Activated CD8-positive, alpha-beta memory T cell treated with anti-CD3 and anti-CD28 coated beads, Interleukin-2, amount 50 U/mL, for 24 hours (primary cell): ENCODE results near the gene DNAI1.
"Not testable (repeated sequence)": the region's sequence is repeated elsewhere in the genome, so short reads cannot be mapped to it uniquely, and the experiment has no call there.

Experiments
- DNase-seq: peaks from one replicate; pipeline ENCODE4 v3.0.0-alpha.2; 2020; ENCODE audit errors: extremely low read depth

The DNAI1 gene

GRCh38 chr9:34451135-34451534, 7.5 kb upstream of the DNAI1 start:
- no peak for DNase-seq

- DNase-seq, result no peak
Measured at GRCh38 chr9:34451545-34451944, 7.1 kb upstream of the DNAI1 start.

GRCh38 chr9:34452568-34452967, 6.0 kb upstream of the DNAI1 start:
- no peak for DNase-seq

- no peak for DNase-seq
Measured at GRCh38 chr9:34454571-34455065, 4.0 kb upstream of the DNAI1 start.

GRCh38 chr9:34456151-34456550, 2.5 kb upstream of the DNAI1 start:
- no peak for DNase-seq

GRCh38 chr9:34456746-34457145, 1.9 kb upstream of the DNAI1 start:
- DNase-seq, result no peak

- no peak for DNase-seq
Measured at GRCh38 chr9:34457266-34458012, 1.2 kb upstream of the DNAI1 start.

- DNase-seq, result no peak
Measured at GRCh38 chr9:34458959-34459340, 345 bp downstream of the DNAI1 start.

- no peak for DNase-seq
Measured at GRCh38 chr9:34459356-34459755, 751 bp downstream of the DNAI1 start.

- DNase-seq, result no peak
Measured at GRCh38 chr9:34459941-34460340, 1.3 kb downstream of the DNAI1 start.

GRCh38 chr9:34463098-34463900, 4.7 kb downstream of the DNAI1 start:
- DNase-seq, result peak; percentile 46

GRCh38 chr9:34463901-34464232, 5.3 kb downstream of the DNAI1 start:
- DNase-seq, result no peak

GRCh38 chr9:34464571-34464970, 6.0 kb downstream of the DNAI1 start:
- DNase-seq, result no peak

GRCh38 chr9:34465468-34465867, 6.9 kb downstream of the DNAI1 start:
- DNase-seq, result no peak

GRCh38 chr9:34475097-34475496, 16.5 kb downstream of the DNAI1 start:
- no peak for DNase-seq

GRCh38 chr9:34477541-34477940, 18.9 kb downstream of the DNAI1 start:
- DNase-seq, result no peak

GRCh38 chr9:34479431-34479866, 20.8 kb downstream of the DNAI1 start:
- no peak for DNase-seq

GRCh38 chr9:34481620-34482019, 23.0 kb downstream of the DNAI1 start:
- not testable (repeated sequence) for DNase-seq

- DNase-seq, result not testable (repeated sequence)
Measured at GRCh38 chr9:34482746-34483145, 24.1 kb downstream of the DNAI1 start.

- DNase-seq, result no peak
Measured at GRCh38 chr9:34484678-34485077, 26.1 kb downstream of the DNAI1 start.

- DNase-seq, result no peak
Measured at GRCh38 chr9:34485822-34486221, 27.2 kb downstream of the DNAI1 start.

GRCh38 chr9:34486572-34486971, 28.0 kb downstream of the DNAI1 start:
- no peak for DNase-seq

GRCh38 chr9:34490360-34490759, 31.8 kb downstream of the DNAI1 start:
- no peak for DNase-seq
